OCI-LY1 (cell line): ENCODE data around the gene NFIA.

Source experiments
- H2AFZ ChIP-seq: fragments of 200-600 bp; sonication (generic), shearing (Covaris generic); 2 replicates; pipeline ENCODE4 v1.6.0; 2014; ENCODE audit warnings: antibody characterized with exemption, mild to moderate bottlenecking, low read length
- H3F3A ChIP-seq: fragments of 200-600 bp; sonication (generic), shearing (Covaris generic); 2 replicates; pipeline ENCODE4 v1.6.0; 2014; ENCODE audit warnings: mild to moderate bottlenecking, antibody characterized with exemption, low read length, moderate library complexity; ENCODE audit not compliant: insufficient read depth
- H3K27ac ChIP-seq: fragments of 200-600 bp; sonication (generic); 2 replicates; pipeline ENCODE4 v1.5.1; 2014; ENCODE audit warnings: low read length, mixed run types, mild to moderate bottlenecking, low read depth; ENCODE audit not compliant: poor library complexity, severe bottlenecking
- H3K27me3 ChIP-seq: fragments of 200-600 bp; sonication (generic); 2 replicates; pipeline ENCODE4 v1.6.0; 2014; ENCODE audit warnings: antibody characterized with exemption, mild to moderate bottlenecking, low read length, moderate library complexity; ENCODE audit not compliant: insufficient read depth
- H3K36me3 ChIP-seq: fragments of 200-600 bp; sonication (generic); 2 replicates; pipeline ENCODE4 v1.6.1; 2014; ENCODE audit warnings: mild to moderate bottlenecking, antibody characterized with exemption, low read length, moderate library complexity, mixed read lengths; ENCODE audit not compliant: insufficient read depth
- H3K4me1 ChIP-seq: fragments of 200-600 bp; sonication (generic); 2 replicates; pipeline ENCODE4 v1.5.1; 2014; ENCODE audit warnings: mild to moderate bottlenecking, low read length, moderate library complexity; ENCODE audit not compliant: insufficient read depth, severe bottlenecking
- H3K4me2 ChIP-seq: fragments of 200-600 bp; sonication (generic), shearing (Covaris generic); 2 replicates; pipeline ENCODE4 v1.6.1; 2014; ENCODE audit warnings: low read length
- H3K4me3 ChIP-seq: fragments of 200-600 bp; sonication (generic); 2 replicates; pipeline ENCODE4 v1.5.1; 2014; ENCODE audit warnings: low read length, low read depth, mild to moderate bottlenecking, mixed read lengths; ENCODE audit not compliant: poor library complexity, severe bottlenecking
- H3K79me2 ChIP-seq: fragments of 200-600 bp; shearing (Covaris generic); 2 replicates; pipeline ENCODE4 v1.6.1; 2016; ENCODE audit warnings: mixed run types, low read length, mixed read lengths; ENCODE audit not compliant: insufficient read depth
- H3K9ac ChIP-seq: fragments of 200-600 bp; sonication (generic), shearing (Covaris generic); 2 replicates; pipeline ENCODE4 v1.6.1; 2014; ENCODE audit warnings: mild to moderate bottlenecking, low read length, mixed read lengths
- H3K9me2 ChIP-seq: fragments of 200-600 bp; sonication (generic), shearing (Covaris generic); 2 replicates; pipeline ENCODE4 v1.6.1; 2014; ENCODE audit warnings: low read depth, mild to moderate bottlenecking, low read length, mixed read lengths
- H3K9me3 ChIP-seq: fragments of 200-600 bp; shearing (Covaris generic); 2 replicates; pipeline ENCODE4 v1.6.1; 2014; ENCODE audit warnings: low read length, mixed read lengths
- H4K20me1 ChIP-seq: fragments of 200-600 bp; sonication (generic), shearing (Covaris generic); 2 replicates; pipeline ENCODE4 v1.6.0; 2016; ENCODE audit warnings: mild to moderate bottlenecking, low read length; ENCODE audit not compliant: insufficient read depth
- EZH2 ChIP-seq: fragments of 200-600 bp; sonication (generic), shearing (Covaris generic); IDR thresholded peaks from 2 replicates; pipeline ENCODE4 v1.8.0; 2017; ENCODE audit warnings: borderline replicate concordance, mixed run types, mild to moderate bottlenecking, antibody characterized with exemption, low read length, moderate library complexity, mixed read lengths
- TF ChIP-seq, protein P1 (sequence below): fragments of 200-600 bp; sonication (generic), shearing (Covaris generic); IDR thresholded peaks from 2 replicates; pipeline ENCODE4 v1.5.1; 2017; ENCODE audit warnings: mild to moderate bottlenecking, antibody characterized with exemption, low read length, moderate library complexity, mixed read lengths

NFIA gene

DNA sequence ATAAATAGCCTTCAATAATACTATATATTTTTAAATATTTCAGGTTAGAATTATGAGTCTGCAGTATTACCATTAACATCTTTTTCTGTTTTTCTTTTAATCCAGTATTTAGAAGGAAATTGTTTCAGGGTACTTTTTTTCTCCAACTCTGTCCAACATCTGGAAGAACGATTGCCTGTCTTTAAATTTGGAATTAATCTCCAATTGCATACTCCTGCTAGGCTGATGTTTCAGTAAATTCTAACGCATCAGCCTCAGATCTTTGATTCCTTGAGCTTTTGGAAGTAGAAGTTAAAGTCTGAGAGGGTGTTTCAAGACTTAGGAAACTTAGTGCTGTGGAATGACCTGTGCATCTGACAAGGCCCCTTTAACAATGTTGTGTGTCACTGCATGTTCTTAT, 20.3 kb downstream of the NFIA start:
- Histone ChIP-seq H3K36me3 (peaks cover 12% of the 10 kb centered on the region), H3F3A (peaks cover 3% of the 10 kb centered on the region; the same call in 1 of the 2 replicates), H3K9ac (no peak overlapping the region), H3K79me2 (peaks cover 71% of the 10 kb centered on the region), H2AFZ (no peak overlapping the region), H3K9me3 (no peaks in the 10 kb centered on the region; the same call in 1 of the 2 replicates), H3K27ac (no peak overlapping the region), H4K20me1 (no peaks in the 10 kb centered on the region), H3K4me3 (no peak overlapping the region), H3K4me1 (peaks cover 38% of the 10 kb centered on the region), H3K9me2 (no peaks in the 10 kb centered on the region), H3K4me2 (no peak overlapping the region), H3K27me3 (no peaks in the 10 kb centered on the region)
- TF ChIP-seq EZH2 = no peak
- TF ChIP-seq, protein P1, sequence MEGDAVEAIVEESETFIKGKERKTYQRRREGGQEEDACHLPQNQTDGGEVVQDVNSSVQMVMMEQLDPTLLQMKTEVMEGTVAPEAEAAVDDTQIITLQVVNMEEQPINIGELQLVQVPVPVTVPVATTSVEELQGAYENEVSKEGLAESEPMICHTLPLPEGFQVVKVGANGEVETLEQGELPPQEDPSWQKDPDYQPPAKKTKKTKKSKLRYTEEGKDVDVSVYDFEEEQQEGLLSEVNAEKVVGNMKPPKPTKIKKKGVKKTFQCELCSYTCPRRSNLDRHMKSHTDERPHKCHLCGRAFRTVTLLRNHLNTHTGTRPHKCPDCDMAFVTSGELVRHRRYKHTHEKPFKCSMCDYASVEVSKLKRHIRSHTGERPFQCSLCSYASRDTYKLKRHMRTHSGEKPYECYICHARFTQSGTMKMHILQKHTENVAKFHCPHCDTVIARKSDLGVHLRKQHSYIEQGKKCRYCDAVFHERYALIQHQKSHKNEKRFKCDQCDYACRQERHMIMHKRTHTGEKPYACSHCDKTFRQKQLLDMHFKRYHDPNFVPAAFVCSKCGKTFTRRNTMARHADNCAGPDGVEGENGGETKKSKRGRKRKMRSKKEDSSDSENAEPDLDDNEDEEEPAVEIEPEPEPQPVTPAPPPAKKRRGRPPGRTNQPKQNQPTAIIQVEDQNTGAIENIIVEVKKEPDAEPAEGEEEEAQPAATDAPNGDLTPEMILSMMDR = no peak

DNA sequence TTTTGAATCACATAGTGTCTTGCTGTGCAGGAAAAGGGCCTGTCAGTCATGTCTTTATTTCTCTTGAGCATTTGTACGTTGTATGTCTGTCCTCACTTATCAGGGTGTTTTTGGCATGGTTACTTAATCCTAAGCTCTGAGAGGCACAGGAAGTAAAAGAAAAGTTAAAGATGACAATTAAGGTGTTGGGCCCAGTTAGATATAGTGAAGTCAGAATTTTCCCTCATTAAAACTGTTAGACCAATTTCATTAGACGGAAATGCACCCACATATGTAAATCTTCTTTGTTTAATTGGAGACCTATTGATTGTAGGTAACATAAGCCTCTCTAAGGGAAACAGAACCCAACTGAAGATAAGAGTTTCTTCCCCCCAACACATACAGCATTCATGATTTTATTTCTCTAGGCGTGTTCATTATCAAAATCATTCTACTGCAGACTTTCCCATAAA, 21.9 kb downstream of the NFIA start:
- Histone ChIP-seq H3K4me2 (no peak overlapping the region), H3K4me1 (peaks cover 32% of the 10 kb centered on the region), H3K79me2 (peaks cover 73% of the 10 kb centered on the region), H3K27ac (no peak overlapping the region), H3K9me3 (no peaks in the 10 kb centered on the region; the same call in 1 of the 2 replicates), H2AFZ (no peak overlapping the region), H3K4me3 (no peak overlapping the region), H4K20me1 (no peaks in the 10 kb centered on the region), H3F3A (peaks cover 3% of the 10 kb centered on the region; the same call in 1 of the 2 replicates), H3K27me3 (no peaks in the 10 kb centered on the region), H3K36me3 (peaks cover 15% of the 10 kb centered on the region), H3K9ac (no peak overlapping the region), H3K9me2 (no peaks in the 10 kb centered on the region)
- TF ChIP-seq, protein P1 = no peak
- TF ChIP-seq EZH2 = no peak

DNA sequence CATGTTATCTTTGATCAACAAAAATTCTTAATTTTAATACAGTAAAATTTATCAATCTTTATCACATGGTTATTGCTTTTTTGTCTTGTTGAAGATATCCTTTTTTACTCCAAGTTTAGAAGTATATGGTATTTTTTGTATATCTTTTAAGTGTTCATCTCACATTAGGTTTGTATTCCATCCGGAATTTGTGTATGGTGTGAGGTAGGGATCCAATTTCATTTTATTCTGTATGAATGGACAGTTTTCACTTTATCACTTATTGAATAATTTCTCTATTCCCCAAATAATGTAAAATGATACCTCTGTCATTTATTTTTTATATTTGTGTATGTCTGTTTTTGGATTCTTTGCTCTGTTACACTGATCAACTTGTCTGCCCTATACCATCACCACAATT, 25.3 kb downstream of the NFIA start:
- Histone ChIP-seq H3K36me3 (peaks cover 28% of the 10 kb centered on the region), H3K27ac (no peak overlapping the region), H3K9me3 (no peaks in the 10 kb centered on the region; the same call in 1 of the 2 replicates), H3F3A (peaks cover 3% of the 10 kb centered on the region; the same call in 1 of the 2 replicates), H3K27me3 (no peaks in the 10 kb centered on the region), H3K4me3 (no peak overlapping the region), H3K9ac (no peak overlapping the region), H3K4me1 (peaks cover 30% of the 10 kb centered on the region), H3K9me2 (no peaks in the 10 kb centered on the region), H3K79me2 (peaks cover 72% of the 10 kb centered on the region), H4K20me1 (no peaks in the 10 kb centered on the region), H2AFZ (no peak overlapping the region), H3K4me2 (no peak overlapping the region)
- no peak for TF ChIP-seq EZH2
- TF ChIP-seq, protein P1 = no peak
